ENCODE data around the gene SEC31A.
A peak's percentile ranks its signal among the peaks of the same experiment; 100 is the strongest.

SEC31A gene

DNA sequence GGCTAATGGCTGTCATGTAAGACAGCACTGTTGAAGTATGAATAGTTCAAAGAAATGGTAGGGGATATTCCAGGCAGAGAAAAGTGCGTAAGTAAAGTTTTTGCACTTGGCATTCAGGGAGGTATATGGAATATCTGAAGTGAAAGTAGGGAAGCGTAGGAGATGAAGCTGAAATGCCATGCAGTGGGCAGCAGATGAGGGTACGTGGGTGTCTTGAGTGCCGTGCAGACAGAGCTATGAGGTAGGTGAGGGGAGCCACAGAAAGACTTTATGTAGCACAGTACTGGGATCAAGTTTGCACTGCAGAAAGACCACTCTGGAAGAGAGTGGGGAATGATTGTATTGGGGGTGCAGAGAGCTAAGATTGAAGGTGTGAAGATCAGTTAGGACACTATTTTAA lies 87.2 kb downstream of the SEC31A start:
- H3K4me3 ChIP-seq (replicated peaks in 1 of 2; ENCODE audit: low read depth in 2 of 2, low read length in 2 of 2), result no peak overlapping the region
- no peak for TF ChIP-seq CTCF (IDR thresholded peaks at IDR 0.05; ENCODE audit: low read depth, low read length)
- DNase-seq (ENCODE audit: low read depth in 2 of 2), result no peak

- no peak for TF ChIP-seq CTCF (IDR thresholded peaks at IDR 0.05; ENCODE audit: low read depth, low read length)
- no peak overlapping the region for H3K4me3 ChIP-seq (replicated peaks in 1 of 2; ENCODE audit: low read depth in 2 of 2, low read length in 2 of 2)
- DNase-seq (ENCODE audit: low read depth in 2 of 2), result peak in 1 of 2 donors; percentile 67
These were observed 88.0 kb downstream of the SEC31A start for GRCh38 chr4:82802911-82803310.

DNA sequence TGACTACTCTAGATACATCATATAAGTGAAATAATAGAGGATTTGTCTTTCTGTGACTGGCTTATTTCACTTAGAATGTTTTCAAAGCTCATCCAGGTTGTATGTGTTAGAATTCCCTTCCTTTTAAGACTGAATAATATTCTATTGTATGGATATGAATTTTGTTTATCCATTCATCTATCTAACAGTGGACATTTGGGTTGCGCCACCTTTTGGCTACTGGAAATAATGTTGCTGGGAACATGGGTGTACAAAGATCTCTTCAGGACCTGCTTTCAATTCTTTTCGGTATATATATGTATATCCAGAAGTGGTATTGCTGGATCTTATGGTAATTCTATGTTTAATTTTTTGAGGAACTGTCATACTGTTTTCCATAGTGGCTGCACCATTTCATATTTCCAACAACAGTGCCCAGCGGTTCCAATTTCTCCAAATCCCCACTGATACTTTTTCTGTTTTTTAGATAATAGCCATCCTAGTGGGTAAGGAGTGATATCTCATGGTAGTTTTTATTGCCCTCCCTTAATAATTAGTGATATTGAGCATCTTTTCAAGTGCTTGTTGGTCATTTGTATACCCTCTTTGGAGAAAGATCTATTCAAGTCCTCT lies 88.9 kb downstream of the SEC31A start:
- TF ChIP-seq CTCF (IDR thresholded peaks at IDR 0.05; ENCODE audit: low read depth, low read length), result peak; percentile 46
- peak; percentile 54 to 63 for DNase-seq (ENCODE audit: low read depth in 2 of 2)
- no peak overlapping the region for H3K4me3 ChIP-seq (replicated peaks in 1 of 2; ENCODE audit: low read depth in 2 of 2, low read length in 2 of 2)

GRCh38 chr4:82799006-82799881 lies 91.7 kb downstream of the SEC31A start:
- peak in 1 of 2 donors; percentile 10 for DNase-seq (ENCODE audit: low read depth in 2 of 2)
- TF ChIP-seq CTCF (IDR thresholded peaks at IDR 0.05; ENCODE audit: low read depth, low read length), result no peak
- H3K4me3 ChIP-seq (replicated peaks in 1 of 2; ENCODE audit: low read depth in 2 of 2, low read length in 2 of 2), result peak overlapping the region; percentile 71 to 72

DNA sequence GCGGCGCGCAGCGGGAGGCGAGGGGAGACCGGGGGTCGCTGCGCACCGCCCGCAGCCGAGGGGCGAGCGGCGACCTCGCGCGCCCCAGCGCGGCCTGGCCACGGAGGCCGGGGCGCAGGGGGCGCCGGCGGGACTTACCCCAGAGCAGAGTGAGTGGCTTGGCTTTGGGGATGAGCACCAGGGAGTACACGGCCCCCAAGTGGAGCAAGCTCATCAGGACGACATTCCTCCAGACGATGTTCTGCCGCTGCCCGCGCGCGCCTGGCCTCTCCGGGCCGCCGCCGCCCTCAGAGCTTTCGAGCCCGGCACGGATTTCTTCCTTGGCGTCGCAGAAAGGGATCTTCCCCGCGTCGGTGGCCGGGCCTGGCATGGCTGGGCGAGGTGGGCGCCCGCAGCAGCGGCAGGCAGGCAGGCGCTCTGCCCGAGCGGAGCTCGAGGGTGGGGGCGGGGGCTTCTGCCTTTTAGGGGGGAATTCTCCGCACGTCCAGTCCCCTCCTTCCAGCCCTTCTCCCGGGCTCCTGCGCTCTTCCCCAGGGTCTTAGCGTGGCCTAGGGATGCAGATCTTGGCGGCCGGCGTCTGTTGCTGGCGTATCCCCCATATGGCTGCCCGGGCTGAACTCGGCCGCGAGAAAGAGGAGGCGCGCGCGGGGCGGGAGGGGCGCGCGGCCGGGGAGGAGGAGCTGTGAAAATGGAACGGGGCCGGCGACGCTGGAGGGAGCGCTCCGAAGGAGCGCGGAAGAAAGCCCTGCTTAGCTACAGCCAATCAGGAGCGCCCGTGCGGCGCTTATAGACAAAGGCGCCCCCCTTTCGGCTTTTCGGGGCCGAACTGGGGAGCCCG lies 92.6 kb downstream of the SEC31A start, which contains the start of gene SCD5:
Gene SCD5, minus strand, starts transcription at position 629 of the 838 bp plus-strand sequence. Its CDS starts 259 bp downstream, at position 370.
- peak; percentile 78 to 90 for DNase-seq (ENCODE audit: low read depth in 2 of 2)
- TF ChIP-seq CTCF (IDR thresholded peaks at IDR 0.05; ENCODE audit: low read depth, low read length), result no peak
- peak within 1 kb of the TSS; percentile 71 to 72 for H3K4me3 ChIP-seq (replicated peaks in 1 of 2; ENCODE audit: low read depth in 2 of 2, low read length in 2 of 2)

DNA sequence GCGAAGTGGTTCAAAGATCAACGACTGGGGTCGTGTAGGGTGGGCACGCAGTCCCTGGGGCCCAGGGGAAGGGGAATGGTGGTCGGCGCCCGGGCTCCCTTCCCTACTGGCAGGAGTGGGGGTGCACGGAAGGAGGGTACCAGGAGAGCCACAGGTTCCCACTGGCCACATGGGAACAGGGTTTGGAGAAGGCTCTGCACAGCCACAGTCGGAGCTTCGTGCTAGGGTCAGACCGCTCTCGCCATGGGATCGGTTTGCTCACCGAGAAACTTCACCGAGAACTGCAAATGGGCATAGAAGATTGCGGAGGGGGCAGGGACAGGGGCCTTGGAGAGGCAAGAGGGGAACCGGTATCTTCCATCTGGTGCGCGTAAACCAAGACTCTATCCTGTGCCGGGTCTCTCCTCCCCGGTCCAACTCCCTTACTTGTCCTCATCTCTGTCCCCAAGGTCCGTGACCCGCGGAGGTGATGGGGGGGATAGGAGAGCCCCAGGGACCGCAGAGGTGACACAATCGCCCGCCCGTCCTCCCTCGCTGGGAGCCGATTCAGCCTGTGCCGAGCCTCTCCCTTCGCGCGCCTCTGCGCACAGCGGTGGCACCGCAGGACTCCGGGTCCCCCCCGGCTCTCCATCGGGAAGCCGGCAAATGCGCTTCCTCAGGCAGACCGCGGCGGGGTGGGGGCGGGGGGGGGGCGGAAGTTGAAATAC lies 93.4 kb downstream of the SEC31A start:
- peak; percentile 41 to 42 for DNase-seq (ENCODE audit: low read depth in 2 of 2)
- no peak for TF ChIP-seq CTCF (IDR thresholded peaks at IDR 0.05; ENCODE audit: low read depth, low read length)
- H3K4me3 ChIP-seq (replicated peaks in 1 of 2; ENCODE audit: low read depth in 2 of 2, low read length in 2 of 2), result peak overlapping the region; percentile 71 to 72

Data from cardiac fibroblast (primary cell).